ENCODE measurements around the gene ATXN1. TPM values are rescaled to one million over a fixed set of nuclear protein-coding genes. Genes with fewer than 3 reads are reported as not detected.
A peak's percentile ranks its signal among the peaks of the same experiment; 100 is the strongest.

ATXN1 gene
- total RNA-seq, 4 donors from 2014 or later = 21.0 to 102 (median 51.1) TPM

GRCh38 chr6:16766043-16766536, 4.8 kb upstream of the ATXN1 start:
- intact Hi-C loops (cut with DNase I; ENCODE audit: low total_unique reads) = loop anchor here (10.0 kb wide), 1 partner anchor 251 kb away; no protein-coding TSS in a partner anchor
- TF ChIP-seq CTCF (IDR thresholded peaks at IDR 0.05) (no peak), POLR2A (IDR thresholded peaks at IDR 0.05) (no peak)
- H3K4me1 ChIP-seq = peaks cover 3 to 4% of the 10 kb centered on the region in 2 donors

GRCh38 chr6:16765235-16765634, 4.0 kb upstream of the ATXN1 start:
- Histone ChIP-seq H3K27me3 (no peaks in the 10 kb centered on the region), H3K36me3 (no peaks in the 10 kb centered on the region), H3K4me1 (peaks cover 2 to 3% of the 10 kb centered on the region in 2 donors)

More at GRCh38 chr6:16766043-16766536, 4.8 kb upstream of the ATXN1 start:
- Histone ChIP-seq H3K9me3 (no peaks in the 10 kb centered on the region), H3K27ac (peak overlapping the region in 1 of 2 donors; percentile 44), H3K36me3 (no peaks in the 10 kb centered on the region), H3K27me3 (no peaks in the 10 kb centered on the region), H3K4me3 (no peak overlapping the region)
- no peak for DNase-seq

GRCh38 chr6:16764188-16764950, 3.1 kb upstream of the ATXN1 start:
- no peaks in the 10 kb centered on the region for H3K4me1 ChIP-seq
- H3K27me3 ChIP-seq = no peaks in the 10 kb centered on the region
- intact Hi-C loops (cut with DNase I; ENCODE audit: low total_unique reads) = loop anchor here (5.0 to 10.0 kb wide), 2 partner anchors 250 to 427 kb away; no protein-coding TSS in a partner anchor
- H3K36me3 ChIP-seq = no peaks in the 10 kb centered on the region
- no peak for DNase-seq
- no peak for TF ChIP-seq POLR2A (IDR thresholded peaks at IDR 0.05)
- peak; percentile 25 to 50 (median 48) for TF ChIP-seq CTCF (IDR thresholded peaks at IDR 0.05)
- no peaks in the 10 kb centered on the region for H3K9me3 ChIP-seq
- H3K27ac ChIP-seq = peak overlapping the region; percentile 98 to 100
- no peak overlapping the region for H3K4me3 ChIP-seq

More at GRCh38 chr6:16765235-16765634, 4.0 kb upstream of the ATXN1 start:
- Histone ChIP-seq H3K27ac (peak overlapping the region in 1 of 2 donors; percentile 98), H3K4me3 (no peak overlapping the region), H3K9me3 (no peaks in the 10 kb centered on the region)
- intact Hi-C loops (cut with DNase I; ENCODE audit: low total_unique reads) = loop anchor here (10.0 kb wide), 1 partner anchor 250 kb away; no protein-coding TSS in a partner anchor
- TF ChIP-seq CTCF (IDR thresholded peaks at IDR 0.05) (no peak), POLR2A (IDR thresholded peaks at IDR 0.05) (no peak)
- no peak for DNase-seq

- TF ChIP-seq CTCF (IDR thresholded peaks at IDR 0.05) (peak; percentile 79 to 89 (median 86)), POLR2A (IDR thresholded peaks at IDR 0.05) (no peak)
- no peaks in the 10 kb centered on the region for H3K36me3 ChIP-seq
- H3K9me3 ChIP-seq = no peaks in the 10 kb centered on the region
- no peaks in the 10 kb centered on the region for H3K27me3 ChIP-seq
- H3K27ac ChIP-seq = peak overlapping the region; percentile 98 to 100
- no peaks in the 10 kb centered on the region for H3K4me1 ChIP-seq
- peak; percentile 50 to 61 for DNase-seq
- H3K4me3 ChIP-seq = peak overlapping the region; percentile 86 to 97
- intact Hi-C loops (cut with DNase I; ENCODE audit: low total_unique reads) = loop anchor here (5.0 to 10.0 kb wide), 2 partner anchors 248 to 426 kb away; no protein-coding TSS in a partner anchor
Measured at GRCh38 chr6:16762550-16763477, 1.6 kb upstream of the ATXN1 start.
